ENCODE results near the gene IKZF4.
"Not testable (repeated sequence)": the region's sequence is repeated elsewhere in the genome, so short reads cannot be mapped to it uniquely, and the experiment has no call there.

IKZF4 gene

GRCh38 chr12:56040963-56041551 lies 20.2 kb downstream of the IKZF4 start:
- DNase-seq: no peak

- DNase-seq: peak; percentile 90 to 97
Observed at GRCh38 chr12:56041552-56042429, 20.9 kb downstream of the IKZF4 start, which contains the start of gene RPS26. Gene RPS26 (plus strand): TSS chr12:56041918. CDS start chr12:56042167, 249 bp downstream.

GRCh38 chr12:56042430-56042813 lies 21.6 kb downstream of the IKZF4 start:
- DNase-seq: not testable (repeated sequence)

GRCh38 chr12:56042843-56043242 lies 22.0 kb downstream of the IKZF4 start:
- no peak for DNase-seq

GRCh38 chr12:56046027-56046780 lies 25.4 kb downstream of the IKZF4 start:
- DNase-seq: no peak

- no peak for DNase-seq
Observed at GRCh38 chr12:56053407-56053893, 32.6 kb downstream of the IKZF4 start.

- DNase-seq: not testable (repeated sequence)
Observed at GRCh38 chr12:56059964-56060363, 39.1 kb downstream of the IKZF4 start.

GRCh38 chr12:56061982-56062381 lies 41.1 kb downstream of the IKZF4 start:
- DNase-seq: no peak

- DNase-seq: no peak
Observed at GRCh38 chr12:56062996-56063395, 42.2 kb downstream of the IKZF4 start.

- DNase-seq: no peak
Observed at GRCh38 chr12:56071648-56072047, 50.8 kb downstream of the IKZF4 start.

- DNase-seq: no peak
Observed at GRCh38 chr12:56074396-56074795, 53.6 kb downstream of the IKZF4 start.

- not testable (repeated sequence) for DNase-seq
Observed at GRCh38 chr12:56077966-56078365, 57.1 kb downstream of the IKZF4 start.

- DNase-seq: no peak
Observed at GRCh38 chr12:56078427-56078826, 57.6 kb downstream of the IKZF4 start.

- peak; percentile 40 to 83 for DNase-seq
Observed at GRCh38 chr12:56078931-56079722, 58.3 kb downstream of the IKZF4 start.

GRCh38 chr12:56079723-56080555 lies 59.1 kb downstream of the IKZF4 start, which contains the start of gene ERBB3:
Gene ERBB3 (plus strand): TSS chr12:56080165. CDS start chr12:56080301, 136 bp downstream.
- peak; percentile 67 to 72 for DNase-seq

GRCh38 chr12:56080556-56081138 lies 59.8 kb downstream of the IKZF4 start:
- DNase-seq: peak in 1 of 2 donors; percentile 8

GRCh38 chr12:56081393-56082347 lies 60.8 kb downstream of the IKZF4 start:
- peak; percentile 52 to 75 for DNase-seq

GRCh38 chr12:56082382-56082781 lies 61.5 kb downstream of the IKZF4 start:
- peak in 1 of 2 donors; percentile 28 for DNase-seq

GRCh38 chr12:56082967-56083366 lies 62.1 kb downstream of the IKZF4 start:
- DNase-seq: peak; percentile 90 to 95
